GM19467 (cell line): ENCODE measurements around the gene CUEDC1.
"Not testable (repeated sequence)": the region's sequence is repeated elsewhere in the genome, so short reads cannot be mapped to it uniquely, and the experiment has no call there.

Experiments
- ATAC-seq: cut with Tn5 transposase; IDR thresholded peaks from one replicate; pipeline ENCODE4 v1.9.1; 2021; ENCODE audit warnings: mild to moderate bottlenecking, moderate library complexity; ENCODE audit not compliant: unreplicated experiment

The CUEDC1 gene

GRCh38 chr17:57940653-57941329, 14.4 kb downstream of the CUEDC1 start:
- ATAC-seq, result no peak

- ATAC-seq, result no peak
Observed at GRCh38 chr17:57940231-57940630, 15.0 kb downstream of the CUEDC1 start.

GRCh38 chr17:57939797-57940196, 15.4 kb downstream of the CUEDC1 start:
- peak; percentile 63 for ATAC-seq

GRCh38 chr17:57938061-57938502, 17.1 kb downstream of the CUEDC1 start:
- ATAC-seq, result no peak

- no peak for ATAC-seq
Observed at GRCh38 chr17:57937492-57937891, 17.7 kb downstream of the CUEDC1 start.

- no peak for ATAC-seq
Observed at GRCh38 chr17:57935833-57936807, 19.1 kb downstream of the CUEDC1 start.

- no peak for ATAC-seq
Observed at GRCh38 chr17:57931488-57932137, 23.6 kb downstream of the CUEDC1 start.

- ATAC-seq, result no peak
Observed at GRCh38 chr17:57930239-57930638, 25.0 kb downstream of the CUEDC1 start.

GRCh38 chr17:57929386-57929785, 25.8 kb downstream of the CUEDC1 start:
- no peak for ATAC-seq

GRCh38 chr17:57928928-57929327, 26.3 kb downstream of the CUEDC1 start:
- no peak for ATAC-seq

GRCh38 chr17:57927048-57927723, 28.0 kb downstream of the CUEDC1 start:
- no peak for ATAC-seq

GRCh38 chr17:57926723-57927047, 28.5 kb downstream of the CUEDC1 start:
- no peak for ATAC-seq

- ATAC-seq, result no peak
Observed at GRCh38 chr17:57925361-57925990, 29.7 kb downstream of the CUEDC1 start.

GRCh38 chr17:57924677-57925076, 30.5 kb downstream of the CUEDC1 start:
- no peak for ATAC-seq

- ATAC-seq, result no peak
Observed at GRCh38 chr17:57923182-57923872, 31.9 kb downstream of the CUEDC1 start.

- not testable (repeated sequence) for ATAC-seq
Observed at GRCh38 chr17:57922745-57923144, 32.5 kb downstream of the CUEDC1 start.

GRCh38 chr17:57920916-57921703, 34.1 kb downstream of the CUEDC1 start:
- ATAC-seq, result no peak

GRCh38 chr17:57919918-57920317, 35.3 kb downstream of the CUEDC1 start:
- ATAC-seq, result no peak
